SK-N-SH (cell line): ENCODE data around the gene MGLL. TPM values are rescaled to one million over a fixed set of nuclear protein-coding genes. Genes with fewer than 3 reads are reported as not detected.

ENCODE experiments used
- CTCF ChIA-PET: fragments of 300-600, 350-600 bp; formaldehyde crosslinking; extraction: SDS; loops from one replicate; lab custom pipeline; 2021; lab: Yijun Ruan, JAX
- POLR2A ChIA-PET: fragments of 350-600 bp; sonication (Branson Sonifier 250); formaldehyde crosslinking; extraction: SDS; loops from one replicate; lab custom pipeline; 2020; ENCODE audit warnings: antibody characterized with exemption, inconsistent platforms; lab: Yijun Ruan, JAX
- DNase-seq: peaks from one replicate; pipeline ENCODE4 v3.0.0; 2012
- H2AFZ ChIP-seq: fragments of 200-600 bp; sonication (generic); 2 replicates; pipeline ENCODE4 v1.8.1; 2016; ENCODE audit warnings: antibody characterized with exemption, mild to moderate bottlenecking, low read depth
- H3F3A ChIP-seq: fragments of 200-600 bp; sonication (generic); replicated peaks from 2 replicates; pipeline ENCODE3; 2016; ENCODE audit warnings: antibody characterized with exemption, mild to moderate bottlenecking; ENCODE audit not compliant: insufficient read depth
- H3K27ac ChIP-seq, 2 experiments: fragments of 200-500 bp in 1 of 2; fragments of 200-600 bp in 1 of 2; sonication (Bioruptor generic) in 1 of 2; sonication (generic), shearing (Covaris generic) in 1 of 2; 2 replicates each; pipeline versions ENCODE4 v1.5.1 to v1.6.1; 2014 to 2016; ENCODE audit warnings: low read depth in 2 of 2, inconsistent platforms in 1 of 2, low read length in 1 of 2, mild to moderate bottlenecking in 1 of 2, mixed read lengths in 1 of 2
- H3K27me3 ChIP-seq: fragments of 200-600 bp; sonication (generic), shearing (Covaris generic); 2 replicates; pipeline ENCODE4 v1.6.1; 2016; ENCODE audit warnings: mixed run types; ENCODE audit not compliant: insufficient read depth
- H3K36me3 ChIP-seq, 2 experiments: fragments of 200-500 bp in 1 of 2; fragments of 200-600 bp in 1 of 2; sonication (Bioruptor generic) in 1 of 2; sonication (generic) in 1 of 2; replicated peaks in 1 of 2; 2 replicates each; pipeline versions ENCODE3 to v1.5.1; 2014 to 2016; ENCODE audit warnings: low read length in 1 of 2, mild to moderate bottlenecking in 1 of 2; ENCODE audit not compliant: insufficient read depth in 2 of 2, control insufficient read depth in 1 of 2
- H3K4me1 ChIP-seq, 2 experiments: fragments of 200-500 bp in 1 of 2; fragments of 200-600 bp in 1 of 2; sonication (Bioruptor generic) in 1 of 2; sonication (generic), shearing (Covaris generic) in 1 of 2; 2 replicates each; pipeline versions ENCODE4 v1.5.1 to v1.6.1; 2014 to 2016; ENCODE audit warnings: low read depth in 1 of 2, low read length in 1 of 2, mixed run types in 1 of 2; ENCODE audit not compliant: insufficient read depth in 2 of 2, control insufficient read depth in 1 of 2
- H3K4me2 ChIP-seq: fragments of 200-600 bp; sonication (generic), shearing (Covaris generic); 2 replicates; pipeline ENCODE4 v1.6.1; 2017; ENCODE audit warnings: mixed run types
- H3K4me3 ChIP-seq, 2 experiments: fragments of 200-500 bp in 1 of 2; fragments of 200-600 bp in 1 of 2; sonication (Bioruptor generic) in 1 of 2; sonication (generic), shearing (Covaris generic) in 1 of 2; 2 replicates each; pipeline versions ENCODE4 v1.5.1 to v1.8.1; 2014 to 2016; ENCODE audit warnings: low read depth in 2 of 2, inconsistent platforms in 1 of 2, low read length in 1 of 2, mild to moderate bottlenecking in 1 of 2, mixed read lengths in 1 of 2, moderate library complexity in 1 of 2
- H3K79me2 ChIP-seq: fragments of 200-600 bp; sonication (generic); 2 replicates; pipeline ENCODE4 v1.8.1; 2017; ENCODE audit warnings: mild to moderate bottlenecking; ENCODE audit not compliant: insufficient read depth
- H3K9ac ChIP-seq: fragments of 200-600 bp; sonication (generic); 2 replicates; pipeline ENCODE4 v1.6.1; 2017; ENCODE audit warnings: mixed run types
- H3K9me2 ChIP-seq: fragments of 200-600 bp; sonication (generic); 2 replicates; pipeline ENCODE4 v1.6.1; 2017; ENCODE audit warnings: mixed run types
- H3K9me3 ChIP-seq: fragments of 200-600 bp; sonication (generic); 2 replicates; pipeline ENCODE4 v1.6.1; 2017; ENCODE audit warnings: mixed run types, mild to moderate bottlenecking, moderate library complexity
- H4K20me1 ChIP-seq: fragments of 200-600 bp; sonication (generic); 2 replicates; pipeline ENCODE4 v1.6.1; 2017; ENCODE audit warnings: mild to moderate bottlenecking, mixed run types; ENCODE audit not compliant: insufficient read depth
- CHD2 ChIP-seq: fragments of 150-350 bp; IDR thresholded peaks from 2 replicates; pipeline ENCODE4 v1.6.1; 2018; ENCODE audit warnings: low read length; ENCODE audit not compliant: partially characterized antibody
- ELF1 ChIP-seq: IDR thresholded peaks from 2 replicates; pipeline ENCODE4 v1.4.0; 2012
- FOXJ3 ChIP-seq: sonication (generic); formaldehyde crosslinking; IDR thresholded peaks from 2 replicates; pipeline ENCODE4 v1.5.1; 2020; ENCODE audit warnings: mild to moderate bottlenecking, missing genetic modification reagents
- FOXM1 ChIP-seq: IDR thresholded peaks from 2 replicates; pipeline ENCODE4 v1.4.0; 2012; ENCODE audit warnings: low read depth, mild to moderate bottlenecking
- GATA2 ChIP-seq: sonication (generic); formaldehyde crosslinking; IDR thresholded peaks from 2 replicates; pipeline ENCODE4 v1.5.0; 2020; ENCODE audit warnings: mild to moderate bottlenecking, missing genetic modification reagents
- JUND ChIP-seq: IDR thresholded peaks from 2 replicates; pipeline ENCODE4 v1.4.0; 2012
- NRF1 ChIP-seq: IDR thresholded peaks from 2 replicates; pipeline ENCODE4 v1.6.1; 2012; ENCODE audit warnings: low read depth, mild to moderate bottlenecking, low read length
- POLR2AphosphoS5 ChIP-seq: IDR thresholded peaks from 2 replicates; pipeline ENCODE4 v1.6.1; 2012; ENCODE audit warnings: low read depth, low read length
- RAD21 ChIP-seq: IDR thresholded peaks from 2 replicates; pipeline ENCODE4 v1.6.1; 2012; ENCODE audit warnings: mild to moderate bottlenecking, low read length
- RCOR1 ChIP-seq: fragments of 150-350 bp; IDR thresholded peaks from 2 replicates; pipeline ENCODE4 v1.6.1; 2017; ENCODE audit warnings: antibody characterized with exemption, low read length
- RFX5 ChIP-seq: IDR thresholded peaks from 2 replicates; pipeline ENCODE4 v1.6.1; 2012; ENCODE audit warnings: mild to moderate bottlenecking, improper control_type of control experiment, low read length
- SMC3 ChIP-seq: IDR thresholded peaks from 2 replicates; pipeline ENCODE4 v1.6.1; 2012; ENCODE audit warnings: low read depth, low read length, improper control_type of control experiment
- TCF12 ChIP-seq: IDR thresholded peaks from 2 replicates; pipeline ENCODE4 v1.4.0; 2012
- YY1 ChIP-seq: IDR thresholded peaks from 2 replicates; pipeline ENCODE4 v1.4.0; 2012; ENCODE audit warnings: low read depth, mild to moderate bottlenecking
- WGBS: methylation state at CpG from one replicate; pipeline ENCODE4 v1.1.6; 2017; ENCODE audit warnings: low lambda C conversion rate; 5-methylcytosine and 5-hydroxymethylcytosine counted together
- polyA plus RNA-seq, 3 experiments: library from polyadenylated mRNA; depleted of rRNA; stranded (reverse); fragments of >200 nt; gene quantifications; 2 replicates each; pipeline ENCODE4 v1.2.3, GENCODE V29; 2012
- TF ChIP-seq, protein P1 (sequence below): fragments of 150-350 bp; IDR thresholded peaks from 2 replicates; pipeline ENCODE4 v1.6.1; 2016; ENCODE audit warnings: mild to moderate bottlenecking, low read depth, low read length
- TF ChIP-seq, protein P2 (sequence below): fragments of 200-600 bp; sonication (generic); IDR thresholded peaks from 2 replicates; pipeline ENCODE4 v1.6.1; 2017; ENCODE audit warnings: antibody characterized with exemption, mild to moderate bottlenecking, moderate library complexity
- TF ChIP-seq, protein P3 (sequence below): IDR thresholded peaks from 2 replicates; pipeline ENCODE4 v1.6.1; 2012; ENCODE audit warnings: mild to moderate bottlenecking, low read depth, low read length, moderate library complexity
- TF ChIP-seq, protein P4 (sequence below): IDR thresholded peaks from 2 replicates; pipeline ENCODE4 v1.4.0; 2012; ENCODE audit warnings: low read depth, borderline replicate concordance

MGLL gene
- polyA plus RNA-seq, 1 of the 3 experiments (the other 2 are of a cell fraction): 2.2 TPM

DNA sequence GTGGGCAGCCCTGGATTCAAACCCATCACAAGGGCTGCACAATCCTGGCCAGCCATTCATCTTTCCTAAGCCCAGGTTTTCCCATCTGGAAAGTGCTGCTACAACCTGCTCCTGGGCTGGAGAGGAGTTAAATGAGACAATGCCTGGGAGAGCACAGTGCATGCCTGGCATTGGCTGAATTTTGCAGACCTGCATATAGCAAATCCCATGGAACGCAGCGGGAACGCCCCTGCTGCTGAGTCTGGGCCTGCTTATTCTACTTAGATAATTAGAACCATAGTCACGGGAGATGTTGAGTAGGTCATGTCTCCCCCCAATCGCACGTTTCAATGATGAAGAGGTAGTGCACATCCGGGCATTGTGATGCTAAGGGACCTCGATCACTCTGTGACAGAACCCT is 102.9 kb downstream of the MGLL start:
- no peak overlapping the region for H3K4me2 ChIP-seq
- H3K4me1 ChIP-seq: peaks cover 0 to 51% of the 10 kb centered on the region in 2 experiments; a peak in 1 of 4 replicates
- CTCF ChIA-PET: interaction anchor here (1.0 to 4.3 kb wide), 2 partner anchors 10 to 22 kb away, joined by 3 to 15 read pairs; no protein-coding TSS in a partner anchor
- no peak overlapping the region for H3K9ac ChIP-seq
- POLR2A ChIA-PET: no interaction called here
- H3K9me2 ChIP-seq: no peaks in the 10 kb centered on the region
- no peak overlapping the region for H3K4me3 ChIP-seq
- no peaks in the 10 kb centered on the region for H3K9me3 ChIP-seq
- TF ChIP-seq POLR2AphosphoS5 (no peak), RFX5 (no peak), TCF12 (no peak), FOXJ3 (no peak)
- TF ChIP-seq, protein P1, sequence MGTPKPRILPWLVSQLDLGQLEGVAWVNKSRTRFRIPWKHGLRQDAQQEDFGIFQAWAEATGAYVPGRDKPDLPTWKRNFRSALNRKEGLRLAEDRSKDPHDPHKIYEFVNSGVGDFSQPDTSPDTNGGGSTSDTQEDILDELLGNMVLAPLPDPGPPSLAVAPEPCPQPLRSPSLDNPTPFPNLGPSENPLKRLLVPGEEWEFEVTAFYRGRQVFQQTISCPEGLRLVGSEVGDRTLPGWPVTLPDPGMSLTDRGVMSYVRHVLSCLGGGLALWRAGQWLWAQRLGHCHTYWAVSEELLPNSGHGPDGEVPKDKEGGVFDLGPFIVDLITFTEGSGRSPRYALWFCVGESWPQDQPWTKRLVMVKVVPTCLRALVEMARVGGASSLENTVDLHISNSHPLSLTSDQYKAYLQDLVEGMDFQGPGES: no peak
- TF ChIP-seq, protein P2, sequence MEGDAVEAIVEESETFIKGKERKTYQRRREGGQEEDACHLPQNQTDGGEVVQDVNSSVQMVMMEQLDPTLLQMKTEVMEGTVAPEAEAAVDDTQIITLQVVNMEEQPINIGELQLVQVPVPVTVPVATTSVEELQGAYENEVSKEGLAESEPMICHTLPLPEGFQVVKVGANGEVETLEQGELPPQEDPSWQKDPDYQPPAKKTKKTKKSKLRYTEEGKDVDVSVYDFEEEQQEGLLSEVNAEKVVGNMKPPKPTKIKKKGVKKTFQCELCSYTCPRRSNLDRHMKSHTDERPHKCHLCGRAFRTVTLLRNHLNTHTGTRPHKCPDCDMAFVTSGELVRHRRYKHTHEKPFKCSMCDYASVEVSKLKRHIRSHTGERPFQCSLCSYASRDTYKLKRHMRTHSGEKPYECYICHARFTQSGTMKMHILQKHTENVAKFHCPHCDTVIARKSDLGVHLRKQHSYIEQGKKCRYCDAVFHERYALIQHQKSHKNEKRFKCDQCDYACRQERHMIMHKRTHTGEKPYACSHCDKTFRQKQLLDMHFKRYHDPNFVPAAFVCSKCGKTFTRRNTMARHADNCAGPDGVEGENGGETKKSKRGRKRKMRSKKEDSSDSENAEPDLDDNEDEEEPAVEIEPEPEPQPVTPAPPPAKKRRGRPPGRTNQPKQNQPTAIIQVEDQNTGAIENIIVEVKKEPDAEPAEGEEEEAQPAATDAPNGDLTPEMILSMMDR: no peak
- H3K27ac ChIP-seq: peak overlapping the region in 1 of 2 experiments; percentile 43; a peak in 1 of 4 replicates
- H3K27me3 ChIP-seq: no peaks in the 10 kb centered on the region
- H2AFZ ChIP-seq: no peak overlapping the region
- H4K20me1 ChIP-seq: no peaks in the 10 kb centered on the region
- no peak for DNase-seq
- WGBS: 96% methylated on average over 8 of the region's 8 CpGs
- H3F3A ChIP-seq: no peaks in the 10 kb centered on the region
- H3K79me2 ChIP-seq: no peaks in the 10 kb centered on the region
- H3K36me3 ChIP-seq: no peaks in the 10 kb centered on the region

DNA sequence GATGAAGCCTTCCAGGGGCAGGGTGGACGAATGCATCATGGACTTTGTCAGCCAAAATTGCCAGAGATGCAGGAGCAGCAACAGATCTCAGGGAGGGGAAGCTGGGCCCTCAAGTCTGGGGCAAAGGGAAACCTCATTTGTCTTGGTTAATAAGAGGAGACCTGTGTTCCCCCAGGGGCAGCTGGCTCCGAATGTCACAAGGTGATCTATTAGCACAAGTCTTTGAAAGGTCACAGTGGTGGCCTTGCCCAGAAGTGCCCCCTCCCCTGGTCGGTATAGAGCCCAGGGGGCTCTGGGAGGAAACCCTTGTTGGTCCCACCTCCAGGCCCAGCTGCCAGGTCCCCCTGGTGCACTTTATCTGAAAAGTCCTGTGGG is 103.4 kb downstream of the MGLL start:
- TF ChIP-seq ELF1: no peak
- no peak for TF ChIP-seq RAD21
- TF ChIP-seq, protein P3, sequence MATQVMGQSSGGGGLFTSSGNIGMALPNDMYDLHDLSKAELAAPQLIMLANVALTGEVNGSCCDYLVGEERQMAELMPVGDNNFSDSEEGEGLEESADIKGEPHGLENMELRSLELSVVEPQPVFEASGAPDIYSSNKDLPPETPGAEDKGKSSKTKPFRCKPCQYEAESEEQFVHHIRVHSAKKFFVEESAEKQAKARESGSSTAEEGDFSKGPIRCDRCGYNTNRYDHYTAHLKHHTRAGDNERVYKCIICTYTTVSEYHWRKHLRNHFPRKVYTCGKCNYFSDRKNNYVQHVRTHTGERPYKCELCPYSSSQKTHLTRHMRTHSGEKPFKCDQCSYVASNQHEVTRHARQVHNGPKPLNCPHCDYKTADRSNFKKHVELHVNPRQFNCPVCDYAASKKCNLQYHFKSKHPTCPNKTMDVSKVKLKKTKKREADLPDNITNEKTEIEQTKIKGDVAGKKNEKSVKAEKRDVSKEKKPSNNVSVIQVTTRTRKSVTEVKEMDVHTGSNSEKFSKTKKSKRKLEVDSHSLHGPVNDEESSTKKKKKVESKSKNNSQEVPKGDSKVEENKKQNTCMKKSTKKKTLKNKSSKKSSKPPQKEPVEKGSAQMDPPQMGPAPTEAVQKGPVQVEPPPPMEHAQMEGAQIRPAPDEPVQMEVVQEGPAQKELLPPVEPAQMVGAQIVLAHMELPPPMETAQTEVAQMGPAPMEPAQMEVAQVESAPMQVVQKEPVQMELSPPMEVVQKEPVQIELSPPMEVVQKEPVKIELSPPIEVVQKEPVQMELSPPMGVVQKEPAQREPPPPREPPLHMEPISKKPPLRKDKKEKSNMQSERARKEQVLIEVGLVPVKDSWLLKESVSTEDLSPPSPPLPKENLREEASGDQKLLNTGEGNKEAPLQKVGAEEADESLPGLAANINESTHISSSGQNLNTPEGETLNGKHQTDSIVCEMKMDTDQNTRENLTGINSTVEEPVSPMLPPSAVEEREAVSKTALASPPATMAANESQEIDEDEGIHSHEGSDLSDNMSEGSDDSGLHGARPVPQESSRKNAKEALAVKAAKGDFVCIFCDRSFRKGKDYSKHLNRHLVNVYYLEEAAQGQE: no peak
- TF ChIP-seq YY1: no peak
- TF ChIP-seq TCF12: no peak
- TF ChIP-seq FOXM1: no peak
- no peak for TF ChIP-seq RCOR1
- no peak for TF ChIP-seq NRF1
- TF ChIP-seq, protein P1: no peak
- TF ChIP-seq CHD2: no peak
- TF ChIP-seq, protein P4, sequence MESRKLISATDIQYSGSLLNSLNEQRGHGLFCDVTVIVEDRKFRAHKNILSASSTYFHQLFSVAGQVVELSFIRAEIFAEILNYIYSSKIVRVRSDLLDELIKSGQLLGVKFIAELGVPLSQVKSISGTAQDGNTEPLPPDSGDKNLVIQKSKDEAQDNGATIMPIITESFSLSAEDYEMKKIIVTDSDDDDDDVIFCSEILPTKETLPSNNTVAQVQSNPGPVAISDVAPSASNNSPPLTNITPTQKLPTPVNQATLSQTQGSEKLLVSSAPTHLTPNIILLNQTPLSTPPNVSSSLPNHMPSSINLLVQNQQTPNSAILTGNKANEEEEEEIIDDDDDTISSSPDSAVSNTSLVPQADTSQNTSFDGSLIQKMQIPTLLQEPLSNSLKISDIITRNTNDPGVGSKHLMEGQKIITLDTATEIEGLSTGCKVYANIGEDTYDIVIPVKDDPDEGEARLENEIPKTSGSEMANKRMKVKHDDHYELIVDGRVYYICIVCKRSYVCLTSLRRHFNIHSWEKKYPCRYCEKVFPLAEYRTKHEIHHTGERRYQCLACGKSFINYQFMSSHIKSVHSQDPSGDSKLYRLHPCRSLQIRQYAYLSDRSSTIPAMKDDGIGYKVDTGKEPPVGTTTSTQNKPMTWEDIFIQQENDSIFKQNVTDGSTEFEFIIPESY: no peak
- TF ChIP-seq JUND: no peak
- no peak for TF ChIP-seq SMC3
- no peak for TF ChIP-seq GATA2 (CRISPR knock-in tag)
- H3F3A ChIP-seq: no peaks in the 10 kb centered on the region
- DNase-seq: no peak
- no peaks in the 10 kb centered on the region for H3K9me3 ChIP-seq
- no peaks in the 10 kb centered on the region for H3K27me3 ChIP-seq
- peaks cover 0 to 55% of the 10 kb centered on the region in 2 experiments; a peak in 1 of 4 replicates for H3K4me1 ChIP-seq
- 46% methylated on average over 2 of the region's 3 CpGs for WGBS
- no peak overlapping the region for H3K4me2 ChIP-seq
- POLR2A ChIA-PET: no interaction called here
- no peak overlapping the region for H2AFZ ChIP-seq
- H3K9me2 ChIP-seq: no peaks in the 10 kb centered on the region
- no peaks in the 10 kb centered on the region for H3K79me2 ChIP-seq
- H3K9ac ChIP-seq: no peak overlapping the region
- no peak overlapping the region for H3K4me3 ChIP-seq
- peak overlapping the region in 1 of 2 experiments; percentile 43; a peak in 1 of 4 replicates for H3K27ac ChIP-seq
- no peaks in the 10 kb centered on the region for H3K36me3 ChIP-seq
- CTCF ChIA-PET: interaction anchor here (1.0 to 4.3 kb wide), 2 partner anchors 11 to 22 kb away, joined by 3 to 15 read pairs; no protein-coding TSS in a partner anchor
- H4K20me1 ChIP-seq: no peaks in the 10 kb centered on the region
